Activated naive CD8-positive, alpha-beta T cell treated with anti-CD3 and anti-CD28 coated beads, Interleukin-2, amount 50 U/mL, for 16 hours (primary cell): Measurements from ENCODE around the gene POFUT1.
A peak's percentile ranks its signal among the peaks of the same experiment; 100 is the strongest.
"Not testable (repeated sequence)": the region's sequence is repeated elsewhere in the genome, so short reads cannot be mapped to it uniquely, and the experiment has no call there.

ENCODE experiments used
- DNase-seq: peaks from one replicate; pipeline ENCODE4 v3.0.0-alpha.2; 2020; ENCODE audit warnings: low read depth, low spot score

POFUT1 gene

DNA sequence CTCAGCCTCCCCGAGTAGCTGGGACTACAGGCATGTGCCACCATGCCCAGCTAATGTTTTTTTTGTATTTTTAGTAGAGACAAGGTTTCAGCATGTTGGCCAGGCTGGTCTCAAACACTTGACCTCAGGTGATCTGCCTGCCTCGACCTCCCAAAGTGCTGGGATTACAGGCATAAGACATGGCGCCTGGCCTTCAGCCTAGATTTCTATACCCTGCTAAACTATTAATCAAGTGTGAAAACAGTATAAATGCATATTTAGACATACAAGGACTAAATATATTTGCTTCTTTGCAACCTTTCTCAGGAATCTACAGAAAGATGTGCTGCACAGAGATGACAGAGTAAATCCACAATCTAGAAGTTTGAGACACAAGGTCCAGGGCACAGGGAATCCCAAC lies 67.5 kb downstream of the POFUT1 start:
- DNase-seq: not testable (repeated sequence)

DNA sequence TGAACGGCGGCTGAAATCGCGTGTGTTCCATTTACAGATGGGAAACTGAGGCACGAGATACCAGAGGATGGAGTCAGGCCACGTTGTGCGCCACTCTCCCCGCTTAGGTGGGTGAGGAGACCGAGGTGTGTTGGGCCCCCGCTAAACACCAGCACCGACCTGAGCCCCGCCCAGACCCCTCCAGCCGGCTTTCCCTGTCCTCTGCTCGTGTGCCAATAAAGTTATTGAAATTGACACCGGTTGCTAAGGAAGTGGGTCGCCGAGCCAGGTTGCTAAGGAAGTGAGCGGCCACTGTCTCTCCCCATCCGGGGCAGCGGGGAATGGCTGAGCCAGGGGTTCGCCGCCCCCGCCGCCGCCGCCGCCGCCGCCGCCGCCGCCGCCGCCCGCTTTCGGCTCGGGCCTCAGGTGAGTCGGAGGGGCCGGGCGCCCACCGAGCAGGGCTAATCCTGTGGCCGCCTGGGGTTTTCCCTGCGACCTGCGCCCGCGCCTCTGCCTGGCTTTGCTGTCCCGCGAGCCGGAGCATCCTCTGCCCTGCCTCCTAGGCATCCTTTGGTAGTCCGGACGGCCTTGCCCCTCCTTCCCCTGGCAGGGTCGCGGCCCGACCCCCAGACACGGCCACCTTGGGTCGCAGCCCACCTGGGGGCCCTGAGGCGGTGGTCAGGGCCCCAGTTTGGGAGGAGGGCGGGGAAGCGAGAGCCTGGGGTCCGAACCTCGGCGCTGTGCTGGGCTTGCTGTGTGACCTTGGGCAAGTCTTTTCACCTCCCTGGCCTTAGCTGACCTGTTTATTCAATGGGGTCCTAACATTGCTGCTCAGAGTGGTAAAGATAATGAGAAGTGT lies 69.9 kb downstream of the POFUT1 start, which contains the start of gene KIF3B:
Gene KIF3B, plus strand, starts transcription at position 291 of the 838 bp plus-strand sequence. CDS start 32,127 bp downstream, outside the sequence.
- peak; percentile 72 for DNase-seq

DNA sequence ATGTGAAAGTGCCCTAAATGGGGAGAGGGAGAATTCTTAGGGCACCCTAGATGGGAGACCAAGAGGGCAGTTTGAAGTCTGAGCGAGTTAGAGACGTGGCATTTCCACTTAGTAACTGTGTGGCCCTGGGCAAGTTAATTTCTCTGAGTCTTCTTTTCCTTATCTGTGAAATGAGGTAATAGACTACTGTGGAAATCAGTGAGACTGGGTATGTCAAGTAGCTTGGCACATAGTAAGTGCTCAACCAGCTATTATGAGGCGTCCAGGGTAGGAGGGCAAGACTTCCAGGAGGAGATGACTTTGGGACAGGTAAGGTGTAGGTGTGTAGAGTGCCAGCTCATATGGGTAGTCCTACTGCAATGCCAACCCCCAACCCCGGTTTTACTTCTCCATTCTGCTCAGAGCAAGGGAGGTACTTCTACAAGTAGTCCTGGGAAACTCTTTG lies 70.5 kb downstream of the POFUT1 start:
- DNase-seq: no peak

DNA sequence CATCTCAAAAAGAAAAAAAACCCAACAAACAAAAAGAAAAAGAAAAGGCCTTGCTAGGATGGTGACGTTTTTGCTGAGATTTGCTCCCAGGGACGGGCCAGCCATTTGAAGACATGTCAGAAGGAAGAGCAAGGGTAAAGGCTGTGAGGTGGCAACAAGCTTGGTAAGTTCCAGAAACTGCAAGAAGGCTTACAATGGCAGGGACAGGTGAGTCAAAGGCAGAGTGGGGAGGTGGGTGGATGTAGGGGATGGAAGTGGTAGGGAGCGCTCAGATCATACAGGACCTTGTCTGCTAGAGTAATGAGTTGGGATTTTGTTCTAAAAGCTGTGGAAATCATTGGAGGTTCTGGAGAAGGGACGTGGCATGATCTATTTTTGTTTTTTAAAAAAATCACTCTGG lies 74.0 kb downstream of the POFUT1 start:
- no peak for DNase-seq

DNA sequence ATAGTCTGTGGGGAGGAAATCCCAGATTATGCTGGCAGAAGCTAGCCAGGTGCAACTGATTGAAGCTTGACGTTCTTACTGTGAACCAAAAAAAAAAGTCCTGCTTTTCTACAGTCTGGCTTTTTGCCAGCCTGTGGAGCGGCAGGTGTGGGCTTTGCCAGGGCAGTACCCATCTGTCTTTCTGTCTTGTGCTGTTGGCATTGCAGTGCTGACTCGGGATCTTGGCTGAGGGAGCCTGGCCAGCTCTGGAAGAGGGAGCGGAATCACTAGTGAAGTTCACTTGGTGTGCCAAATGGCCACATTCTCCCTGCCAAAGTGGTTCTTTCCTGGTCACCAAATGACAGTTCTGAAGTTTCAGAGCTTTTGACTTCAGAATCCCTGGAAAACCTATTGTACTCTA lies 74.8 kb downstream of the POFUT1 start:
- DNase-seq: no peak

DNA sequence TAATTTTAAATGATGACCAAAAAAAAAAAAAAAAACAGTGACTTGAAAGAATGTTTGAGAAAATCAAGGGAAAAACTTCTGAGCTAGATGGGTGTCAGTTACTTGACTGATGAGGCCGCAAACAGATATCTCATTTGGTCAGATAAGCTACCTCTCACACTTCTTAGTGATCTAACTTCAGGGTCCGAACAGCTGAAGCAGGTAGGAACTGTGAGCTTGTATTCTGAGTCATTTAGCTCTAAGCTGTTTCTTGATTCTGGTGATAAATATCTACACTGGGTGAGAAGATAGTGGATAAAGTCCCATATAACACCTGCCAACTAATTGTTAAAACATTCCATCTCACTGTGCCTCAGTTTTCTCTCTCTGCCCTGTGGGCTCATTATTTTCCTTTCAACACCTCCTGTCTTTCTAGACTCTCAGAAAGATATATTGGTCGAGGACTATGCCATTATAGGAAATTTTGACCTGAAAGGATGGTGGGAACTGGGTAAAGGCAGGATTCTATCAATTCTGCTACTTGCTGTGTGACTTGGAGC lies 77.5 kb downstream of the POFUT1 start:
- no peak for DNase-seq

DNA sequence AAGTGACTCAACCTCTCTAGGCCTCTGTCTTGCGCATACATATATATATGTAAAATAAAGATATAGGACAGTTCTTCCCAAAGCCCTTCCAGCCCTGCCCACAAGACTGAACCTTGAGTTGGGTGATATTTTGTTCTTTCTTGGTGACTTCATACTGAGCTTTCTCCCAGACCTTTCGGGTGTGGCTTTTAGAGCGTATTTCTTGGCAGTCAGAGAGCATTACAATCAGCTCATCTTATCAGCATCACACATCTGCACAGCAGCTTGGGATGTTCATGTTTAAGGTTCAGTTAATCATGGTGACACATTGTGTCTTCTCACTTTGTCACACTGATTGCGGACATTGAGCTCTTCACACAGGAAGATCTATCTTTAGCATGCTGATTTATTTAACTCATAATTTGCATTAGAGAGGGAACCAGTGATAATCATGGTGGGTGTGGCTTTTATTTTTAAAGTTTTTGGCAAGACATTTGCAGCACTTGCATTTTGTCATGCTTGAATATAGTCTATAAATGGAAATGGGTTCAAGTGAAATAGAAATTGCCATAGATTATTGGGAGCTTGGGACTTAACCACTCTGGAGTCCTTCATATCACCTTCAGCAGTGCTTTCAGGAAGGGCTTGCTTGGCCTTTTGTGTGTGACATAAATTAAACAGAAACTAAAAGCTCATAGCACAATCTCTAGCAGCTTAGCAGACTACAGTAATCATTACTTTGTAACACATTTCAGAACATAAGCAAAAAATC lies 78.1 kb downstream of the POFUT1 start:
- no peak for DNase-seq

DNA sequence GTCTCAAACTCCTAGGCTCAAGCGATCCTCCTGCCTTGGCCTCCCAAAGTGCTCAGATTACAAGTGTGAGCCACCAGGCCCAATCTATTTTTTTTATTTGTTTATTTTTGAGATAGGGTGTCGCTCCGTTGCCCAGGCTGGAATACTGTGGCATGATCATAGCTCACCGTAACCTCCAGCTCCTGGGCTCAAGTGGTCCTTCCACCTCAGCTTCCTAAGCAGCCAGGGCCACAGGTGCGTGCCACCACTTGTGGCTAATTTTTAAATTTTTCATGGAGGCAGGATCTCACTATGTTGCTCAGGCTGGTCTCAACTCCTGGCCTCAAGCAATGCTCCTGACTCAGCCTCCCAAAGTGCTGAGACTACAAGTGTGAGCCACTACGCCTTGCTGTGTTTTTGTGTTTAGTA lies 79.6 kb downstream of the POFUT1 start:
- no peak for DNase-seq
